HG03097 (cell line): ENCODE measurements around the gene LRRC3B.

Experiments
- ATAC-seq: cut with Tn5 transposase; IDR thresholded peaks from one replicate; pipeline ENCODE4 v1.9.1; 2021; ENCODE audit not compliant: unreplicated experiment, low FRiP score

Gene LRRC3B

DNA sequence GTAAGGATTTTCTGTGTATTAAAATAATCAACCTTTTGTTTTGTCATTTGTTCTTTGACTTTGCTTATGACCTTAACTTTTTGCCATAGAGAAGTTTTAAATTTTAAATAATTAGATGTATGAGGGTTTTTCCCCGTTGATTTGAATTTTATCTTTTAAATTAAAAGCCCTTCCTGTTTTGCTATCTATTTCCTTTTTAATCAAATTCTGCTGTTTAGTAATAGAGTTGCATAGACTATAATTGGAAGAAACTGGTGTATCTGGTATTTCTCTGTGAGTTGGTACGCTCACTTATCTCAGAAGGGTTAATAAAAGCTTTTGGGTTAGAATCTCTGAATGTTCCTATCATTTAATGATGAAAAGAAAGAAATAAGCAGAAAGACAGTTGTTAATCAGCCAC lies 82.2 kb downstream of the LRRC3B start:
- no peak for ATAC-seq

DNA sequence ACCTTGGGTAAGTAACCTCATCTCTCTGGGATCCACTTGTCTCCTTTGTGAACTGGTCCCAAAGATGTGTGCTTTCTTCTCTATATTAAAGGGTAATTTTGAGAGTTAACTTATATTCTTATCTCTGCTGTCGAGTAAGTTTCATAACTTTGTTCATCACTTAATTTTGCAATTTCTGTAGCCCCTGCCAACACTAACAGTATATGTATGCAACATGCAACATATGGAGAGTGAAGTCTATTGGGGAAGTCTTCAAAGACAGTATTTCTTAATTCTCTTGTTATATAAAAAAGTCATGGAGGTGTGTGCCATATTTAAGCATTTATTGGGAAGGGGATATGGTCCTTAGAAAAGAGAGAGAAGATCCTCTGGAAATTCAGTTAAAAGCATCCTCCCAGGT lies 85.9 kb downstream of the LRRC3B start:
- no peak for ATAC-seq

DNA sequence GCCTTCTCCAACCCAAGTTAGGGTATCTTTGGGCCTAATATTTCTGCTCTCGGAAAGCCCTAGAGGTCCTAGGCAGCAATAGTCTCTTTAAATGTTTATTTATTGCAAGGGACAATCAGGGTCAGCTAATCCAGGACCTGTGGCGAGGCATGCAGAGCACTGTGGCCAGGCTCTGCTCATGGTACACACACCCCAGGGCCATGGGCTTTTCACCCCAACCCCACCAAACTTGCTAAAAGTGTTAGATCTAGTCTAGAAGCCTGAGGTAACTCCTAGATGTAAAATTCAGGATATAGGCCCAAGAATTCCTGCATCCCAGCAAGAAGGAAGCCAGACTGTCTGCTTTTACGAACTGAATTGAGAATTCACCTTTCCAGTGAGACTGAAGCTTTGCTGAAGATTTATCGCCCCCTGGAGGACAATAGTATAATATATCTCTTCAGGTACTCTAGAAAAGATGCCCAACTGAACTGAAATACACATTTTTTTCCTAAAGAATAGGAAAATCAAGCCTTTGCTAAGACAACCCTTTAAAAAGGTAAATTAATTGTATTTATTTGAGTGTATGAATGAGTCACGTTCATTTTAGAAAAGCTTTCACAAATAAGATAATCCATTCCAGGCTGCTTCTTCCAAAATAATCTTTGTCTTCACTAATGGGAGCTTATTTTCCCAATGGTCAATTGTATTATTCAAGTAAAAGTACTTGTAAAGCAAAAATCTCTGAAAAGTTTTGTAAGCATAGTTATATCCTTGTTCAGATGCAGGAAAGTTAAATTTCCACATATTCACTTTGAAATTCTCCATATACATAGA lies 89.8 kb downstream of the LRRC3B start:
- no peak for ATAC-seq

DNA sequence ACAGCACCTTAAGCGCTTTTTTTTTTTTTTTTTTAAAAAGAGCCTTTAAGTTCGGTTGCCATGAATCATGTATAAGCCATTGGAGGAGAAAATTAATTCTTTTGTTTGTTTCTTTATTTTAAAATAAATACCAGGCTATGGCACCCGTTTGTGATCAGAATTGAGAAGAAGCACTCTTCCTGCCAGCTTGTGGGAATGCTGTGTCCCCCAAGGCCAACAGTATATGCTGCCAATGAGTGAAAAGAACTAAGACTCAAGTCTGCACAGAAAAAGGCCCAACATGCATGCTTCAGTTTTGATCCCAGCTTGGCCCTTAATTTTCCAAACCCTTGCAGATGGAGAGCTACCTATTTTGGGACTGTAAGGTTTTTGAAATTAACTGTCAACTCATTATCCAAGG lies 90.5 kb downstream of the LRRC3B start:
- ATAC-seq = no peak

GRCh38 chr3:26714485-26714884 lies 91.9 kb downstream of the LRRC3B start:
- no peak for ATAC-seq

DNA sequence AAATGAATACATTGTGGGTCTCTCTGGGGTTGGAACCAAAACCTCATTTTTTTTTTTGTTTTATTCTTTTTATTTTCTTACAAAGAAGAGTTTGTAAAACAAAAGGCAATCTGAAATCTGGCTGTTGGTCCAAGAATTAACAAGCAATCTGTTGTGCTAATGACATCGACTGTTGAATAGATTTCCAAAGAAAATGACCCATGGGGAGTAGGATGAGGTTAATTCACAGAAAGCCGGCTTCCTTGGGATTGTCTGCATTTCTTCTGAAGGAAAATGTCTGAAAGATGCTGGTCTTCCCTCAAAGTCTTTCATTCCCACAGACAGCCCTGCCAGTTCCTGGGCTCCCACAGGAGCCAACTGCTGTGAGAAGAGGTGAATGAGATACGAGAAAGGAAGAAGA lies 92.9 kb downstream of the LRRC3B start:
- no peak for ATAC-seq

DNA sequence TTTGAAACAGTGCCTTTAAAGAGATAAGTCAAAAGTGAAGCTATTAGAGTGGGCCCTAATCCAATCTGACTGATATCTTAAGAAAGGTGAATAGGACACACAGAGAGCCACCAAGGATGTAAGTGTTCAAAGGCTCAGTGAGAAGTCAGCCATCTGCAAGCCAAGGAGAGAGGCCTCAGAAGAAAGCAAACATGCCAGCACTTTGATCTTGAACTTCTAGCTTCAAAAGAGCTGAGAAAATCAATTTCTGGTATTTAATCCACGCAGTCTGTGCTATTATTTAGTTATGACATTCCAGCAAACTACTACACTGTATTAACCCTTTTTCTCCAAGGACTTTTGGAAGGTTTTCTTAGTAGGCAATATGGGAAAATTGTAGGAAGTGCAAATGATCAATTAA lies 95.7 kb downstream of the LRRC3B start:
- no peak for ATAC-seq

DNA sequence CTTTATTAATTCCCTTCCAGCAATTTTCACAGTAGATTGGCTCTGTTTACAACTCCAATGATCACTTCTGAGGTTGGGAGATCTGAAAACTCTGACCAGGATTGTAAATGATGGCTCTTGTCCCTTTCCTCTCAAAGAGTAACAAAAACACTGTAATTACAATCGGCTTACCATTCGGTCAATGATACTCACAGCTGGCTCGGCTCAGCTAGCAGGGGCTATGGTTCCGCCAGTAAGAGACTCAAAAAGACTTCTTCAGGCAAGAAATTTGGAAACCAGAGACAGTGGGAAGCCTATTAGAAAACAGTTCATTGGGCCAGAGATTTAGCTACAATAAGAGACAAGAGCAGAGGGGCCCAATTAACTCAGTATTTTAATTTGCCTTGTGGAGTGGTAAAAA lies 96.6 kb downstream of the LRRC3B start:
- ATAC-seq = no peak

- no peak for ATAC-seq
Measured at GRCh38 chr3:26721047-26721446, 98.5 kb downstream of the LRRC3B start.

DNA sequence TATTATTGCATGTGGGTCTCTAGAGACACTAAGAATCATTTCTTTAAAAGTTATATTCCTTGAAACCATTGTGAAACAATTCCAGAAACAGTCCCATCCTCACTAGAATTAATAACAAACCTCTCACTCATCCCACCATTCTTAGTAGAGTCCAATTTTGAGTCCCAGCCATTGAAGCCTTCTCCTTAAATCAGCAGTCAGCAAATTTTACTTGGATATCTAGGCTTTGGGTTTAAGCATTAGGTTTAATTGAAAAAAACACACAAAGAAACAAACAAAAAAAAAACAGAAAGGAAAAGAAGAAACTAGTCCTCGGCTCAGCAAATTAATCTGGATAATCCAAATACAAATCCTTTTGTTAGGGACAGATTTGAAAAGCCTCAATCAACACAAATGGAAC lies 109.3 kb downstream of the LRRC3B start:
- ATAC-seq = no peak

DNA sequence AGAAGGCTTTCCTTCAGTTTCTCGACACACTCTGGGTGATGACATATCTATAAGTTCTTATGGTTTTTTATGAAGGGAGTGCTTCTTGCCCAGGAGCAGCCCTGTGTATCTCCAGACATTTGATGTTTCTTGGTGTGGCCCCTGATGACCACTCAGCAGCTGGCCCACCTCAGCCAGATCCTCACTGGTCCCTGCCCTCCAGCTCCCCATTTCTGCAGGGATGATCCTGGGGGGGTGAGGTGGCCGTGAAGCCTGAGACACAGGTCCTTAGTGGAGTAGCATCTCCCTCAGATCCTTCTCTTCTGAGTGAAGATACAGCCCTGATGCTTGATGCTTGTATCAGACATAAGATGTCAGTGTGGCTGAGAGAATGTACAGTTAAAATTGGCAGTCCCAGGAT lies 127.7 kb downstream of the LRRC3B start:
- no peak for ATAC-seq

- no peak for ATAC-seq
Measured at GRCh38 chr3:26752466-26752865, 129.9 kb downstream of the LRRC3B start.

DNA sequence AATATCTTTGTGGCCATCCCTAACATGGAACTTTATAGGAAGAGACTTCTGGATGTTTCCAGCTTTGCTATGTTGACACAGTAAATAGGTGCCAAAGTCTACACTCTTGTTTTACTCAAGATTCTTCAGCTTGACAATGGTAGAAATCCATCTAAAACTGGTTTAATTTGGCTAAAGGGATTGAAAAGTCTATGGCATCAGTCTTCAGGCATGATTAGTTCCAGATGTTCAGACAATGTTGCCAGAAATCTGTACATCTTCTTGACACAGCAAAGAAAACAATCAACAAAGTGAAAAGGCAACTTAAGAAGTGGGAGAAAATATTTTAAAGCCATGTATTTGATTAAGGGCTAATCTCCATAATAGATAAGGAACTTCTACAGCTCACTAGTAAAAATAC lies 130.5 kb downstream of the LRRC3B start:
- ATAC-seq = no peak

DNA sequence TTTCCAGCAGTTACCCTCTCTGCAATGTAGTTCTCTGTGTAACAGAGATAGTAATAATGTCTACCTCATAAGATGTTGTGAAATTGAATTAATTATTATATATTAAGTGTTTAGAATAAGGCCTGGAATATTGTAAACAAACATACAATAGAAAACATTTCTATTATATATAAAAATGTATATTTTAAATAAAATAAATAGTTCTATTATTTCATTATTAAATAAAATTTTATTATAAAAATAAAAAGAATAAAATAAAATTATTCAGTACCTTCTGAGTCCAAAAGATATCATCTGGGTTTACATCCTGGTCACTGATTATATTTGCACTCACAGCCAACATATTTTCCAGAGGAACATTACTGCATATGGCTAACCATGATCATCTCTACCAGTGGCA lies 135.4 kb downstream of the LRRC3B start:
- no peak for ATAC-seq
